Colonic mucosa (tissue), 4 donors: ENCODE results near the gene CAMSAP1. TPM values are rescaled to one million over a fixed set of nuclear protein-coding genes. Genes with fewer than 3 reads are reported as not detected.

Source experiments
- DNase-seq: peaks from one replicate; pipeline ENCODE4 v3.0.0-alpha.2; 2020
- H3K27ac ChIP-seq: fragments of 200-600 bp; one replicate; pipeline ENCODE4 v1.8.0; 2021
- H3K27me3 ChIP-seq: fragments of 200-600 bp; one replicate; pipeline ENCODE4 v1.8.0; 2021
- H3K36me3 ChIP-seq: fragments of 200-600 bp; one replicate; pipeline ENCODE4 v1.8.0; 2021
- H3K4me1 ChIP-seq: fragments of 200-600 bp; one replicate; pipeline ENCODE4 v1.8.0; 2021; ENCODE audit warnings: mild to moderate bottlenecking
- H3K4me3 ChIP-seq: fragments of 200-600 bp; one replicate; pipeline ENCODE4 v1.8.0; 2021
- H3K9ac ChIP-seq, 2 donors: one replicate each; pipeline ENCODE4 v1.7.0; 2013; ENCODE audit warnings: control low read depth in 2 of 2, low read depth in 2 of 2, low read length in 2 of 2
- H3K9me3 ChIP-seq: fragments of 200-600 bp; one replicate; pipeline ENCODE4 v1.8.0; 2021
- intact Hi-C: fragments of 100-400 bp; cut with DNase I; formaldehyde crosslinking; loops from one replicate; pipeline ENCODE4 v1.14.1; 2022
- total RNA-seq, 2 donors: library from RNA; stranded (reverse); fragmentation: NEBNext Ultra II Directional in 1 of 2; extraction: Animal tissue kit (Norgen Biotek cat#: 25700) in 1 of 2; gene quantifications; one replicate each; pipeline ENCODE4 v1.2.1, GENCODE V29; 2021
- TF ChIP-seq, protein P1 (sequence below): fragments of 200-600 bp; IDR thresholded peaks from one replicate; pipeline ENCODE4 v1.8.0; 2022; ENCODE audit warnings: antibody characterized with exemption, mild to moderate bottlenecking
- donor health status: healthy.
- donor health status: DM: no; HTN: no; CAD: no.
- donor health status: DM: no; HTN: no; CAD: no.

CAMSAP1 gene
- total RNA-seq, 2 donors from 2014 or later: 14.0 to 14.4 TPM

DNA sequence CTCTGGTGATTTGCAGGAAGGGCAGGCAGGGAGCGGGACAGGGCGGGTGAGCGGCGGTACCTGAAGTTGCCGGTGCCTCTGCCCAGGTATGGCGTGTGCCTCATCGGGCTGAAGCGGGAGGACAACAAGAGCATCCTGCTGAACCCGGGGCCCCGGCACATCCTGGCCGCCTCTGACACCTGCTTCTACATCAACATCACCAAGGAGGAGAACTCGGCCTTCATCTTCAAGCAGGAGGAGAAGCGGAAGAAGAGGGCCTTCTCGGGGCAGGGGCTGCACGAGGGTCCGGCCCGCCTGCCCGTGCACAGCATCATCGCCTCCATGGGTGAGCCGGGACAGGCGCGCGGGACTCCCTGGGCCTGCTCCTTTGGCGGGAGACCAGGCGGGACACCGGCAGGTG lies 136.6 kb downstream of the CAMSAP1 start:
- no peak overlapping the region for H3K4me3 ChIP-seq
- intact Hi-C loops: no loop called here
- no peaks in the 10 kb centered on the region for H3K9me3 ChIP-seq
- H3K27me3 ChIP-seq: no peaks in the 10 kb centered on the region
- H3K4me1 ChIP-seq: no peaks in the 10 kb centered on the region
- TF ChIP-seq, protein P1, sequence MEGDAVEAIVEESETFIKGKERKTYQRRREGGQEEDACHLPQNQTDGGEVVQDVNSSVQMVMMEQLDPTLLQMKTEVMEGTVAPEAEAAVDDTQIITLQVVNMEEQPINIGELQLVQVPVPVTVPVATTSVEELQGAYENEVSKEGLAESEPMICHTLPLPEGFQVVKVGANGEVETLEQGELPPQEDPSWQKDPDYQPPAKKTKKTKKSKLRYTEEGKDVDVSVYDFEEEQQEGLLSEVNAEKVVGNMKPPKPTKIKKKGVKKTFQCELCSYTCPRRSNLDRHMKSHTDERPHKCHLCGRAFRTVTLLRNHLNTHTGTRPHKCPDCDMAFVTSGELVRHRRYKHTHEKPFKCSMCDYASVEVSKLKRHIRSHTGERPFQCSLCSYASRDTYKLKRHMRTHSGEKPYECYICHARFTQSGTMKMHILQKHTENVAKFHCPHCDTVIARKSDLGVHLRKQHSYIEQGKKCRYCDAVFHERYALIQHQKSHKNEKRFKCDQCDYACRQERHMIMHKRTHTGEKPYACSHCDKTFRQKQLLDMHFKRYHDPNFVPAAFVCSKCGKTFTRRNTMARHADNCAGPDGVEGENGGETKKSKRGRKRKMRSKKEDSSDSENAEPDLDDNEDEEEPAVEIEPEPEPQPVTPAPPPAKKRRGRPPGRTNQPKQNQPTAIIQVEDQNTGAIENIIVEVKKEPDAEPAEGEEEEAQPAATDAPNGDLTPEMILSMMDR: no peak
- no peak overlapping the region for H3K9ac ChIP-seq
- H3K27ac ChIP-seq: no peak overlapping the region
- no peaks in the 10 kb centered on the region for H3K36me3 ChIP-seq
- no peak for DNase-seq

DNA sequence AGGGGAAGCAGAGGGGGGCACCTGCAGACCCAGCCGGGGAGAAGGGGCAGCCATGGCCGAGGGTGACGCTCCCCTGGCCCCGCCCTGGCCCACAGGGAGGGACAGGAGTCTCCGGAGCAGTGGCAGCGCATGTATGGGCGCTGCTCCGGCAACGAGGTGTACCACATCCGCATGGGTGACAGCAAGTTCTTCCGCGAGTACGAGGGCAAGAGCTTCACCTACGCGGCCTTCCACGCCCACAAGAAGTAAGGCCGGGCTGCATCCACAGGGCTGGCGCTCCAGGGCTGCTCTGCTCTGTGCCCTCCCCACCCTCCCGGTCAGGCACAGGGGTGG lies 137.2 kb downstream of the CAMSAP1 start:
- Histone ChIP-seq H3K4me1 (no peaks in the 10 kb centered on the region), H3K36me3 (no peaks in the 10 kb centered on the region), H3K27me3 (no peaks in the 10 kb centered on the region), H3K9me3 (no peaks in the 10 kb centered on the region), H3K9ac (no peak overlapping the region), H3K4me3 (no peak overlapping the region), H3K27ac (no peak overlapping the region)
- DNase-seq: no peak
- intact Hi-C loops: no loop called here
- TF ChIP-seq, protein P1: no peak

DNA sequence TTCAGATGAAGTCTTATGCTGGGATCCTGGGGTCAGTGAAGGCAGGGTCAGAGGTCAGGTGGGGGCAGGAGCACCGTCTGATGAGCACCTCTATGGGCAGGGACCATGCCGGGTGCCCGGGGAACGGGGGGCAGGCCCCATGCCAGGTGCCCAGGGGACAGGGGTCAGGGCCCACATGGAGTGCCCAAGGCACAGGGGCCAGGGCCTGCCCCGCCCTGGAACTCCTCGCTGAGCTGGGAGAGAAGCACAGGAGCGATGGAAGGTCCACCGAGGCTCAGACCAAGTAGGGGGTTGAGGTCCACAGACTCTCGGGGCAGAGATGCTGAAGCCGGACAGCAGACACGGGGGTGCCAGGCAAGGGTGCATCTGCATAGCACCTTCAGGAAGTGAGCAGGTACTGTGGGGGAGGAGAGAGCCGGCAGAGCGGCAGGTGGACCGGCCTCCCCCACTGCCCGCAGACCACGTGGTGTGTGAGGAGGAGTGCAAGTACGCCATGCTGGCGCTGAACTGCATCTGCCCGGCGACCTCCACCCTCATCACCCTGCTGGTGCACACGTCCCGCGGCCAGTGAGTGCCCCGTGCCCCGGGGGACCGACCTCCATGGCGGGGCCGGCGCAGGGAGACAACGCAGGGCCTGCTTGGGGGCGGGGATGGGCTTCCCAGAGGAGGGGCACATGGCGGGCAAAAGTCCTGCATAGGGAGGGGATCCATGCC lies 137.7 kb downstream of the CAMSAP1 start:
- no peak overlapping the region for H3K9ac ChIP-seq
- DNase-seq: no peak
- no peaks in the 10 kb centered on the region for H3K4me1 ChIP-seq
- TF ChIP-seq, protein P1: no peak
- H3K27ac ChIP-seq: no peak overlapping the region
- no peak overlapping the region for H3K4me3 ChIP-seq
- no peaks in the 10 kb centered on the region for H3K36me3 ChIP-seq
- intact Hi-C loops: no loop called here
- H3K27me3 ChIP-seq: no peaks in the 10 kb centered on the region
- H3K9me3 ChIP-seq: no peaks in the 10 kb centered on the region

DNA sequence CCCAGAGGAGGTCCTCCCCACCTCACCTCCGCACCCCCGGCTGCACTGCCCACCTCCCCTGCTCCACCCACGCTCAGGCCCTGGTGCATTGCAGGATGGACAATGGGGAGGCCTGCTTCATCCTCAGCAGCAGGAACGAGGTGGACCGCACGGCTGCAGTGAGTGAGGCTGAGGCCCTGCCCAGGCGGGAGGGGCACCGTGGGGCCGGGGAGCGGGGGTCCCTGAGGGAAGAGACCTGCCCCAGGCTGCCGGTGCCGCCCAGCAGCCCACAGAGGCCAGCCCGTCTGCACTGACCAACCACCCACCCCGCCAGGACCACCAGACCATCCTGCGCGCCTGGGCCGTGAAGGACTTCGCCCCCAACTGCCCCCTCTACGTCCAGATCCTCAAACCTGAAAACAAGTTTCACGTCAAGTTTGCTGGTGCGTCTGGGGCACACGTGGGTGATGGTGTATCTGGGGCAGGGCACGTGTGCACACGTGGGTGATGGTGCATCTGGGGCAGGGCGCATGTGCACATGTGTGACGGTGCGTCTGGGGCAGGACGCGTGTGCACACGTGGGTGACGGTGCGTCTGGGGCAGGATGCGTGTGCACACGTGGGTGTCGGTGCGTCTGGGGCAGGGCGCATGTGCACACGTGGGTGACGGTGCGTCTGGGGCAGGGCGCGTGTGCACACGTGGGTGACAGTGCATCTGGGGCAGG lies 138.7 kb downstream of the CAMSAP1 start:
- TF ChIP-seq, protein P1: no peak
- H3K27ac ChIP-seq: no peak overlapping the region
- DNase-seq: no peak

DNA sequence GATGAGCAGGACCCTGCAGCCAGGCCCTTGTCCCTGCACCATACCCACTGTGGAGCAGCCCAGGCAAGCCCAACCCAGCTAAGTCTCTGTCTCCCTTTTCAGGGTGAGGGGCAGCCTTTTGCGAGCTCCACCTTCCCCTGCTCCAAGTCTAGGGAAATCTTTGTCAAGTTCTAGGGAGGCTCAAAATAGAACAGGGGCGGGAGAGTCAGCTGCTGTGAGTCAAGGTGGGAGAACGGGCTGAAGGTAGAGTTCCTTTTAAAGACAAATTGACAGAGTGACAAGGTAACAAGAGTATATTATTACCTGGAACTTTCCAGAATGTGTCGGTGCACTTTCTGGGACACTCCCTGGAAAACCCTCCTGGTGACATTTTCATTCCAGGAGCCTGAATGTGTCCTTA lies 140.6 kb downstream of the CAMSAP1 start:
- intact Hi-C loops: no loop called here
- no peaks in the 10 kb centered on the region for H3K4me1 ChIP-seq
- no peaks in the 10 kb centered on the region for H3K27me3 ChIP-seq
- no peak overlapping the region for H3K4me3 ChIP-seq
- H3K9ac ChIP-seq: no peak overlapping the region
- TF ChIP-seq, protein P1: no peak
- H3K9me3 ChIP-seq: no peaks in the 10 kb centered on the region
- no peak overlapping the region for H3K27ac ChIP-seq
- no peak for DNase-seq
- H3K36me3 ChIP-seq: no peaks in the 10 kb centered on the region

More for the DNA sequence above, 138.7 kb downstream of the CAMSAP1 start:
- Histone ChIP-seq H3K4me3 (no peak overlapping the region), H3K9ac (no peak overlapping the region), H3K4me1 (no peaks in the 10 kb centered on the region), H3K9me3 (no peaks in the 10 kb centered on the region), H3K27me3 (no peaks in the 10 kb centered on the region), H3K36me3 (no peaks in the 10 kb centered on the region)
- intact Hi-C loops: no loop called here
